HG02852 (cell line): ENCODE measurements around the gene MZB1.

Source experiments
- ATAC-seq: cut with Tn5 transposase; IDR thresholded peaks from one replicate; pipeline ENCODE4 v1.9.1; 2021; ENCODE audit warnings: mild to moderate bottlenecking, moderate library complexity; ENCODE audit not compliant: unreplicated experiment

MZB1 gene

DNA sequence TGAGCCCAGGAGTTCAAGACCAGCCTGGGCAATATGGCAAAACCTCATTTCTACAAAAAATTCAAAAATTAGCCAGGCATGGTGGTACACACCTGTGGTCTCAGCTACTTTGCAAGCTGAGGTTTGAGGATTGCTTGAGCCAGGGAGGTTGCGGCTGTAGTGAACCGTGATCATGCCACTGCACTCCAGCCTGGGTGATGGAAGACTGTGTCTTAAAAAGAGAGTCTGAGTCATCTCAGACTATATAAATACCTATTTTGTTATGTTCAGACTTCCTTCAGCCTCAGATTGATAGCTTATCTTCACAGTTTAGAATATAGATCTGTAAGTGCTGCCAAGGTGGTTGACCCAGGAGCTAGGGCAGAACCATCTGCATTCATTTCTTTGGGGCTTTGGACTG, 49.7 kb downstream of the MZB1 start:
- no peak for ATAC-seq
